ENCODE data around the gene SPATS2L.

The SPATS2L gene

GRCh38 chr2:200509235-200509611 is 202.7 kb downstream of the SPATS2L start:
- peak overlapping the region; percentile 74 for H3K4me3 ChIP-seq (ENCODE audit: low read length)
- TF ChIP-seq ZNF274 (IDR thresholded peaks at IDR 0.05; ENCODE audit: low read depth, low read length), result no peak

GRCh38 chr2:200509612-200510433 is 203.3 kb downstream of the SPATS2L start, which contains the start of gene KCTD18:
Gene KCTD18 (minus strand): TSS chr2:200510068. CDS start chr2:200507016, 3,052 bp downstream.
- no peak for TF ChIP-seq ZNF274 (IDR thresholded peaks at IDR 0.05; ENCODE audit: low read depth, low read length)
- H3K4me3 ChIP-seq (ENCODE audit: low read length), result peak within 1 kb of the TSS; percentile 85

- no peak for TF ChIP-seq ZNF274 (IDR thresholded peaks at IDR 0.05; ENCODE audit: low read depth, low read length)
- no peak overlapping the region for H3K4me3 ChIP-seq (ENCODE audit: low read length)
These were observed 208.7 kb downstream of the SPATS2L start for GRCh38 chr2:200515155-200515554.

- TF ChIP-seq ZNF274 (IDR thresholded peaks at IDR 0.05; ENCODE audit: low read depth, low read length), result no peak
- H3K4me3 ChIP-seq (ENCODE audit: low read length), result no peak overlapping the region
These were observed 216.7 kb downstream of the SPATS2L start for GRCh38 chr2:200523158-200523557.

- TF ChIP-seq ZNF274 (IDR thresholded peaks at IDR 0.05; ENCODE audit: low read depth, low read length), result no peak
- H3K4me3 ChIP-seq (ENCODE audit: low read length), result no peak overlapping the region
These were observed 217.1 kb downstream of the SPATS2L start for GRCh38 chr2:200523604-200524003.

- no peak for TF ChIP-seq ZNF274 (IDR thresholded peaks at IDR 0.05; ENCODE audit: low read depth, low read length)
- no peak overlapping the region for H3K4me3 ChIP-seq (ENCODE audit: low read length)
These were observed 218.6 kb downstream of the SPATS2L start for GRCh38 chr2:200525066-200525465.

GRCh38 chr2:200525551-200525881 is 219.0 kb downstream of the SPATS2L start:
- no peak for TF ChIP-seq ZNF274 (IDR thresholded peaks at IDR 0.05; ENCODE audit: low read depth, low read length)
- H3K4me3 ChIP-seq (ENCODE audit: low read length), result peak overlapping the region; percentile 48

- peak within 1 kb of the TSS; percentile 93 for H3K4me3 ChIP-seq (ENCODE audit: low read length)
- TF ChIP-seq ZNF274 (IDR thresholded peaks at IDR 0.05; ENCODE audit: low read depth, low read length), result no peak
These were observed 219.6 kb downstream of the SPATS2L start, which contains the start of gene SGO2 for GRCh38 chr2:200525882-200526651. Gene SGO2 (plus strand): TSS chr2:200526207. CDS start chr2:200532976, 6,769 bp downstream.

GRCh38 chr2:200528228-200528627 is 221.7 kb downstream of the SPATS2L start:
- no peak for TF ChIP-seq ZNF274 (IDR thresholded peaks at IDR 0.05; ENCODE audit: low read depth, low read length)
- no peak overlapping the region for H3K4me3 ChIP-seq (ENCODE audit: low read length)
